ENCODE data around the gene GBX1.

The GBX1 gene

DNA sequence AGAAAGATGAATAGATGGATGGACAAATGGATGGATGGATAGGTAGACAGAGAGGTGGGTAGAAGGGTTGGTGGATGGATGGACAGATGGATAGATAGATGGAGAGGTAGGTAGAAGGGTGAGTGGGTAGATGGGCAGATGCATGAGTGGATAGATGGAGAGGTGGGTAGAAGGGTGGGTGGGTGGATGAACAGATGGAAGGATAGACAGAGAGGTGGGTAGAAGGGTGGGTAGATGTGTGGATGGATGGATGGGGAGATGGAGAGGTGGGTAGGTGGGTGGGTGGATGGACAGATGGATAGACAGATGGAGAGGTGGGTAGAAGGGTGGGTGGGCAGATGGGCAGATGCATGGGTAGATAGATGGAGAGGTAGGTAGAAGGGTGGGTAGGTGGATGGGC is 30.4 kb upstream of the GBX1 start:
- TF ChIP-seq POLR2A (IDR thresholded peaks at IDR 0.05; ENCODE audit: low read depth, low read length) (no peak), TAF1 (IDR thresholded peaks at IDR 0.05; ENCODE audit: low read depth, low read length) (no peak), POLR2AphosphoS5 (IDR thresholded peaks at IDR 0.05; ENCODE audit: low read depth, low read length) (no peak), PAX5 (IDR thresholded peaks at IDR 0.05; ENCODE audit: insufficient read depth, low read length, severe bottlenecking) (no peak), POU2F2 (IDR thresholded peaks at IDR 0.05; ENCODE audit: low read depth, low read length) (no peak), SPI1 (IDR thresholded peaks at IDR 0.05; ENCODE audit: low read depth, low read length) (no peak)
- DNase-seq (ENCODE audit: insufficient read length, low spot score) (no peak), FAIRE-seq (no peak)

DNA sequence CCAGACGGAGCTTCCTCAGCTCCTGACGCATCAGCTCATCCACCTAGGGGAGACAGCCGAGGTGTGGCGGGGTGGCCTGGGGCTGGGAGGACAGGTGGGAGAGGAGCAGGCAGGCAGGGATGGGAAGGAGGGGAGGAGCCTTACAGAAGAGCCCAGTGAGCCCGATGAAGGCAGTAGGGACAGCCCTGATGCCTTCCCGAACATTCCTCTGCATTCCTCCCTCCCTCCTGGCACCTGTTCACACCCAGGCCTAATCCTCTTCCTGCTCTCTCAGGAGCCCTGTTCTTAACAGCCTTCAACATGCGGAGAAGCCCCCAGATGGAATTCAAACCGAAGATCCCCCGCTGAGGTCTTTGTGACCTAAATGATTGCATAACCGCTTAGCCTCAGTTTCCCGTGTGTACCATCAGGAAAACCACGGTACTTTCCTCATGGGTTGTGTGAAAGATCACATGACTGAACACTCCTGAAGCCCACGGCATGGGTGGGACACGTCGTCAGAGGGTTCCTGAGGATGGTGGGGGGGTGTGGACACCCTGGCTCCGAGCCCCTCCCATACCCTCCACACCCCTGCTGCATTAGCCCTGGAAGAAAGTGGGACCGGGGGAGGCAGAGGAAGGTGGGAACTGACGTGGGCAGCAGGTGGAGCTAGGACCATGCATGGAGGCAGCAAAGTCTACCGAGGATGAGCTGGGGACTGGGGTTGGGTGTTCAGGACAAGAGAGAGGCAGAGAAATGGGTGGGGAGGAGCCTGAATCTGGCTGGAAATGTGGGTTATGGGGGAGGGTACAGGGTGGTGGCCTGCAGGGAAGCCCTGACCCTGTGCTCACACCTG is 28.3 kb upstream of the GBX1 start:
- no peak for TF ChIP-seq POLR2A (IDR thresholded peaks at IDR 0.05; ENCODE audit: low read depth, low read length)
- TF ChIP-seq PAX5 (IDR thresholded peaks at IDR 0.05; ENCODE audit: insufficient read depth, low read length, severe bottlenecking), result no peak
- no peak for TF ChIP-seq SPI1 (IDR thresholded peaks at IDR 0.05; ENCODE audit: low read depth, low read length)
- TF ChIP-seq POLR2AphosphoS5 (IDR thresholded peaks at IDR 0.05; ENCODE audit: low read depth, low read length), result no peak
- TF ChIP-seq POU2F2 (IDR thresholded peaks at IDR 0.05; ENCODE audit: low read depth, low read length), result no peak
- no peak for TF ChIP-seq TAF1 (IDR thresholded peaks at IDR 0.05; ENCODE audit: low read depth, low read length)
- FAIRE-seq, result no peak
- DNase-seq (ENCODE audit: insufficient read length, low spot score), result no peak

DNA sequence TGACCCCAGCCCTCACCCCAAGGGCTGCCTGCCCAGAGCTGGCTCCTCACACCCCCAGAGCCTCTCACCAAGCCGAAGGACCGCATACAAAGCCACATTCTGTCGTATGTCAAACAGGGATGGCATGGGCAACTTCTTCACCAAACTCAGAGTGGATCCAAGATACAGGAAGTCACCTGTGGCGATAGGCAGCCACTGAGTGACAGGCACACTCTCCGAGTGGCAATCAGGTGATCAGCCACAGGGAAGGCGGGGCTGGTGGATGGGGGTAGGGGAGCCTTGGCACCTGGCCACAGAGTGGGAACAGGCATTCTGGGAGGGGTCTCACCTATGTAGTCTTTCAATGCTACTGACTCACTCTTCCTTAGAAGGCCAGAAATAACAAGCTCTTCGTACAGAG is 26.7 kb upstream of the GBX1 start:
- DNase-seq (ENCODE audit: insufficient read length, low spot score) (no peak), FAIRE-seq (no peak)
- TF ChIP-seq POU2F2 (IDR thresholded peaks at IDR 0.05; ENCODE audit: low read depth, low read length) (no peak), SPI1 (IDR thresholded peaks at IDR 0.05; ENCODE audit: low read depth, low read length) (no peak), POLR2AphosphoS5 (IDR thresholded peaks at IDR 0.05; ENCODE audit: low read depth, low read length) (no peak), TAF1 (IDR thresholded peaks at IDR 0.05; ENCODE audit: low read depth, low read length) (no peak), POLR2A (IDR thresholded peaks at IDR 0.05; ENCODE audit: low read depth, low read length) (no peak), PAX5 (IDR thresholded peaks at IDR 0.05; ENCODE audit: insufficient read depth, low read length, severe bottlenecking) (no peak)

DNA sequence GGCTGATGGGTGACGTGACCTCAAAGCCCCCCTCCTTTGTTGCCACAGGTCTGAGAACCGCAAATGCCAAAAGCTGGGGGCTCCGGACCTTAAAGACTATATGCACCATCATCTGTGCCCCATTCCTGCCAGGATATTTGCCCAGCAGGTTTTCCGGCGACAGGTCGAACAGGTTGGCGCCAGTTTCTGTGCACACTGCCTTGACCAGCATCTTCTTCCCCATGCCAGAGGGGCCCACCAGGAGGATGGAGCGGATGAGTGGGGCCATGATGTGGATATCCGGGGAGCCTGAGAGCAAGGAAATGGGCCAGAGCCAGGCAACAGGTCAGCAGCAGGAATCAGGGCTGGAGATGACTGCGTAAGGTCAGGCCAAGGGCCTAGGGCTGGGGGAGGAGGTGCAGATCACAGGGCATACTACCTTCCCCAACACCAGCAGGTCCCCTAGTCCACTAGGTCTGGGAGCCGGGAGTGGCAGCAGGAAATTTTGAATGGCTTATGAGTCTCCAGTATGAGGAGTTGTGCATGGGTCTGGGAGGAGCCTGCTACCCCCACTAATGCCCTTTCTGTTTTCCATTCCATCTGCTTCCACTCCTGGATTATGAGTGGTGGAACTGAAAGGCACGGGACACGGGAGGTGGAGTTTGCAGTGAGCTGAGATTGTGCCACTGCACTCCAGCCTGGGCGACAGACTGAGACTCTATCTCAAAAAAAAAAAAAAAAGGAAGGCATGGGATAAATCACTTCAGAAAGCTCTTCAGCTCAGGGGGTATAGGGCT is 25.9 kb upstream of the GBX1 start:
- DNase-seq (ENCODE audit: insufficient read length, low spot score), result no peak
- no peak for TF ChIP-seq POLR2AphosphoS5 (IDR thresholded peaks at IDR 0.05; ENCODE audit: low read depth, low read length)
- TF ChIP-seq SPI1 (IDR thresholded peaks at IDR 0.05; ENCODE audit: low read depth, low read length), result no peak
- no peak for TF ChIP-seq POU2F2 (IDR thresholded peaks at IDR 0.05; ENCODE audit: low read depth, low read length)
- no peak for TF ChIP-seq TAF1 (IDR thresholded peaks at IDR 0.05; ENCODE audit: low read depth, low read length)
- no peak for TF ChIP-seq PAX5 (IDR thresholded peaks at IDR 0.05; ENCODE audit: insufficient read depth, low read length, severe bottlenecking)
- no peak for TF ChIP-seq POLR2A (IDR thresholded peaks at IDR 0.05; ENCODE audit: low read depth, low read length)
- no peak for FAIRE-seq

DNA sequence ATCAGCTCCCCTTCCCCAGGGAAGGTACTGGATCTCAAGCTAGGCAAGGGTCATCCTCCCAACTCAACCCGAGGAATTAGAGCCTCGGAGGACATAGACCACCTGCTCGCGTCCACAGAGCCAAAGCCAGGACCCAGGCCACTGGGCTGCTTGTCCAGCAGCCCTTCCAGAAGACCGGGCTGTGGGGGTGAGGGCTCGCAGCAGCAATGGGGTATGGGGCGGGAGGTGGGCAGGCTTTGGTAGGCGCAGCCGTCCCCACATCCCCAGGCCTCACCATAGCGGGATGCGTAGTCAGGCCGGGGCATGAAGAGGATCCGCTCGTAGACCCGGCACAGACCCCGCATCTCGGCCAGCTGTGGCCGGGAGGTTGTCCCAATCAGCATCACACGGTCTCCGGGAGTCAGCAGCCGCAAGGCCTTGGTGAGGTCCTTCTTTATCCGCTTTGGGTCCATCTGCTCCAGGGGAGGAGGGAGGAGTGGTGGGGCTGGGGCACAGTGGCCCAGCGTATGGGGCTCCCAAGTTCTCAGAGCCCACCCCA is 24.6 kb upstream of the GBX1 start:
- DNase-seq (ENCODE audit: insufficient read length, low spot score), result no peak
- TF ChIP-seq POLR2AphosphoS5 (IDR thresholded peaks at IDR 0.05; ENCODE audit: low read depth, low read length) (no peak), POLR2A (IDR thresholded peaks at IDR 0.05; ENCODE audit: low read depth, low read length) (no peak), PAX5 (IDR thresholded peaks at IDR 0.05; ENCODE audit: insufficient read depth, low read length, severe bottlenecking) (no peak), POU2F2 (IDR thresholded peaks at IDR 0.05; ENCODE audit: low read depth, low read length) (no peak), TAF1 (IDR thresholded peaks at IDR 0.05; ENCODE audit: low read depth, low read length) (no peak), SPI1 (IDR thresholded peaks at IDR 0.05; ENCODE audit: low read depth, low read length) (no peak)
- no peak for FAIRE-seq

DNA sequence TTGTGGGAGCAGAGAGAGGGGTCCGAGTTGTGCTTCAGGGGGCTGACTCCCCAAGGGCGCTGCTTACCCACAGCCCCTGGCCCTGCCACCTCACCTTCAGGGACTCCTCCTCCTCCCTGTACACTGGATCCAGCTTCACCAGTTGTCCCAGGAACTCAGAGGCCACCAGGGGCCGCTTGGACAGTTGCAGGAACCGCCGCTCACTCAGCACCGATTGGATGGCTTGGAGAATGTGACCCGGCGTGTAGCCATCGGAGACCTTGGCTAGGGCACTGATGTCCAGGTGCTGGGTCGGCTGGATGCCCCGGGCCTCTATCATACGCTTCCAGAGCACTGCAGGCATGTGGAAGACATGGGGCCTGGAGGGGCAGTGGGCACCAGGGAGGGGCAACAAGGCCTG is 24.1 kb upstream of the GBX1 start:
- FAIRE-seq (no peak), DNase-seq (ENCODE audit: insufficient read length, low spot score) (no peak)
- TF ChIP-seq POU2F2 (IDR thresholded peaks at IDR 0.05; ENCODE audit: low read depth, low read length) (no peak), PAX5 (IDR thresholded peaks at IDR 0.05; ENCODE audit: insufficient read depth, low read length, severe bottlenecking) (no peak), POLR2AphosphoS5 (IDR thresholded peaks at IDR 0.05; ENCODE audit: low read depth, low read length) (no peak), SPI1 (IDR thresholded peaks at IDR 0.05; ENCODE audit: low read depth, low read length) (no peak), POLR2A (IDR thresholded peaks at IDR 0.05; ENCODE audit: low read depth, low read length) (no peak), TAF1 (IDR thresholded peaks at IDR 0.05; ENCODE audit: low read depth, low read length) (no peak)

DNA sequence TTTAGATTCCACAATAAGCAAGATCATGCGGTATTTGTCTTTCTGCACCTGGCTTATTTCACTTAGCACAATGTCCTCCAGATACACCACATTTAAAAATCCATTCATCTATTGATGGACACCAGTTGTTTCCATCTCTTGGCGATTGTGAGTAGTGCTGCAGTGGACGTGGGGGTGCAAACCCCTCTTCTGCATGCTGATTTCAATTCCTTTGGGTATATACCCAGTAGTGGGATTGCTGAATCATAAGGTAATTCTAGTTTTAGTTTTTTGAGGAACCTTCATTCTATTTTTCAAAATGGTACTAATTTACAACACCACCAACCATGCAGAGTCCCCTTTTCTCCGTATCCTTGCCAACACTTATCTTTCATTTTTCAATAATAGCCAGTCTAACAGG is 21.5 kb upstream of the GBX1 start:
- FAIRE-seq (no peak), DNase-seq (ENCODE audit: insufficient read length, low spot score) (no peak)
- no peak for TF ChIP-seq PAX5 (IDR thresholded peaks at IDR 0.05; ENCODE audit: insufficient read depth, low read length, severe bottlenecking)
- TF ChIP-seq POLR2AphosphoS5 (IDR thresholded peaks at IDR 0.05; ENCODE audit: low read depth, low read length), result no peak
- TF ChIP-seq POU2F2 (IDR thresholded peaks at IDR 0.05; ENCODE audit: low read depth, low read length), result no peak

DNA sequence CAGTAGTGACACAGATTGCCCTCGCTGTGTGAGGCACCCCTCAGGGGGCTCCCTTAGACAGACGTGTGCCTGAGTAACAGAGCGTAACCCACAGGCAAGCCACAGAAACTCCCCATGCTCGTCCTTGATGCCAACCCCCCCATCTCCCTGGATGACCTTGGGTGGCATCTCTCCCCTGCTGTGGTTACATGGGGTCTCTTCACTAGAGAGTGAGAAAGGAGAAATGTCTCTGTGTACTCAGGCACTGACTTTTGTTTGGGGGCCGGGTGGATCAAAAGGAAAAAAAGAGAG is 20.7 kb upstream of the GBX1 start:
- FAIRE-seq, result no peak
- DNase-seq (ENCODE audit: insufficient read length, low spot score), result no peak
- TF ChIP-seq PAX5 (IDR thresholded peaks at IDR 0.05; ENCODE audit: insufficient read depth, low read length, severe bottlenecking) (no peak), POLR2AphosphoS5 (IDR thresholded peaks at IDR 0.05; ENCODE audit: low read depth, low read length) (no peak), POLR2A (IDR thresholded peaks at IDR 0.05; ENCODE audit: low read depth, low read length) (no peak), SPI1 (IDR thresholded peaks at IDR 0.05; ENCODE audit: low read depth, low read length) (no peak), POU2F2 (IDR thresholded peaks at IDR 0.05; ENCODE audit: low read depth, low read length) (no peak), TAF1 (IDR thresholded peaks at IDR 0.05; ENCODE audit: low read depth, low read length) (no peak)

All from GM12891 (cell line).